Esophagus (tissue), 2 donors: ENCODE data around the gene TP53TG3D. TPM values are rescaled to one million over a fixed set of nuclear protein-coding genes. Genes with fewer than 3 reads are reported as not detected.
"Not testable (repeated sequence)": the region's sequence is repeated elsewhere in the genome, so short reads cannot be mapped to it uniquely, and the experiment has no call there.

Source experiments
- H3K27ac ChIP-seq, 2 donors: one replicate each; pipeline ENCODE4 v1.5.1; 2013; ENCODE audit warnings: low read depth in 2 of 2, mild to moderate bottlenecking in 2 of 2, inconsistent platforms in 1 of 2, low read length in 1 of 2, moderate library complexity in 1 of 2
- H3K27me3 ChIP-seq, 2 donors: one replicate each; pipeline ENCODE4 v1.6.1; 2013; ENCODE audit warnings: low read length in 2 of 2, control low read depth in 1 of 2, mild to moderate bottlenecking in 1 of 2; ENCODE audit not compliant: insufficient read depth in 2 of 2, control insufficient read depth in 1 of 2
- H3K36me3 ChIP-seq, 2 donors: one replicate each; pipeline ENCODE4 v1.6.1; 2013; ENCODE audit warnings: low read length in 1 of 2; ENCODE audit not compliant: control insufficient read depth in 2 of 2, insufficient read depth in 2 of 2
- H3K4me1 ChIP-seq, 2 donors: one replicate each; pipeline ENCODE4 v1.6.1; 2013; ENCODE audit warnings: low read length in 1 of 2; ENCODE audit not compliant: control insufficient read depth in 2 of 2, insufficient read depth in 2 of 2
- H3K4me3 ChIP-seq, 2 donors: one replicate each; pipeline ENCODE4 v1.5.1; 2013; ENCODE audit warnings: low read length in 2 of 2, mild to moderate bottlenecking in 2 of 2, low read depth in 1 of 2, moderate library complexity in 1 of 2
- H3K9me3 ChIP-seq, 2 donors: one replicate each; pipeline ENCODE4 v1.6.1; 2013; ENCODE audit warnings: mild to moderate bottlenecking in 2 of 2, low read depth in 1 of 2, low read length in 1 of 2, moderate library complexity in 1 of 2; ENCODE audit not compliant: control insufficient read depth in 2 of 2, insufficient read depth in 1 of 2
- WGBS, 2 donors: extraction: QIAGEN DNeasy Blood & Tissue Kit; methylation state at CpG; one replicate each; pipeline ENCODE4 v1.1.7; 2013; 5-methylcytosine and 5-hydroxymethylcytosine counted together
- polyA plus RNA-seq, 2 donors: library from polyadenylated mRNA; stranded (reverse); fragments of 200-250 nt; gene quantifications; one replicate each; pipeline ENCODE4 v1.2.3, GENCODE V29; 2013
- donor health status: healthy with polysubstance abuse.
- donor health status: Bipolar disorder and iron deficiency.

The TP53TG3D gene
- polyA plus RNA-seq, 2 donors: 1.0 to 1.5 TPM

GRCh38 chr16:32289197-32289596 lies 36.1 kb downstream of the TP53TG3D start:
- H3K27ac ChIP-seq, H3K4me1 ChIP-seq: not testable (repeated sequence)
- 89 to 95% methylated on average over 5 to 8 of the region's 16 CpGs for WGBS, 2 donors

GRCh38 chr16:32302776-32303175 lies 49.7 kb downstream of the TP53TG3D start:
- not testable (repeated sequence) for H3K4me1 ChIP-seq, H3K27ac ChIP-seq, H3K27me3 ChIP-seq, H3K4me3 ChIP-seq, H3K9me3 ChIP-seq, H3K36me3 ChIP-seq
- WGBS, 2 donors: no CpG with 5 or more reads among the region's 4 CpGs

More at GRCh38 chr16:32289197-32289596, 36.1 kb downstream of the TP53TG3D start:
- not testable (repeated sequence) for H3K9me3 ChIP-seq, H3K36me3 ChIP-seq, H3K27me3 ChIP-seq, H3K4me3 ChIP-seq
